Type B pancreatic cell (in vitro differentiated cells): ENCODE data around the gene BCL2L13. TPM values are rescaled to one million over a fixed set of nuclear protein-coding genes. Genes with fewer than 3 reads are reported as not detected.

Experiments used
- DNase-seq: peaks from one replicate; pipeline ENCODE4 v3.0.0; 2021; ENCODE audit warnings: mixed read lengths; ENCODE audit not compliant: unreplicated experiment; ENCODE audit errors: extremely low spot score
- H3K27ac Mint-ChIP-seq: 2 replicates; pipeline ENCODE4 v1.8.0; 2021; ENCODE audit warnings: mild to moderate bottlenecking, mixed read lengths
- H3K27me3 Mint-ChIP-seq: 2 replicates; pipeline ENCODE4 v1.8.0; 2021; ENCODE audit warnings: mixed read lengths
- H3K36me3 Mint-ChIP-seq: 2 replicates; pipeline ENCODE4 v1.8.0; 2021; ENCODE audit warnings: mixed read lengths
- H3K4me1 Mint-ChIP-seq: one replicate; pipeline ENCODE4 v1.8.0; 2021; ENCODE audit warnings: mixed read lengths; ENCODE audit not compliant: unreplicated experiment
- H3K4me3 Mint-ChIP-seq: 2 replicates; pipeline ENCODE4 v1.8.0; 2021; ENCODE audit warnings: mild to moderate bottlenecking, mixed read lengths
- H3K9me3 Mint-ChIP-seq: 2 replicates; pipeline ENCODE4 v1.8.0; 2021; ENCODE audit warnings: mixed read lengths
- CTCF ChIP-seq: fragments of 200-600 bp; sonication (generic); conservative IDR thresholded peaks from 2 replicates; pipeline ENCODE4 v1.5.0; 2021; ENCODE audit warnings: antibody characterized with exemption, mild to moderate bottlenecking
- total RNA-seq: library from RNA; stranded (reverse); gene quantifications from 2 replicates; pipeline ENCODE4 v1.2.1, GENCODE V29; 2021; ENCODE audit warnings: low replicate concordance

BCL2L13 gene
- total RNA-seq, 1 donor from 2014 or later = 32.5 TPM

GRCh38 chr22:17647991-17648390 lies 9.4 kb downstream of the BCL2L13 start:
- H3K9me3 Mint-ChIP-seq = no peaks in the 10 kb centered on the region
- peaks cover 6% of the 10 kb centered on the region for H3K36me3 Mint-ChIP-seq
- no peaks in the 10 kb centered on the region for H3K4me1 Mint-ChIP-seq
- H3K4me3 Mint-ChIP-seq = no peak overlapping the region
- no peak for DNase-seq
- no peak overlapping the region for H3K27ac Mint-ChIP-seq
- H3K27me3 Mint-ChIP-seq = no peaks in the 10 kb centered on the region
- TF ChIP-seq CTCF = no peak

GRCh38 chr22:17648569-17648968 lies 10.0 kb downstream of the BCL2L13 start:
- H3K9me3 Mint-ChIP-seq = no peaks in the 10 kb centered on the region
- DNase-seq = no peak
- no peak for TF ChIP-seq CTCF
- no peak overlapping the region for H3K27ac Mint-ChIP-seq
- no peaks in the 10 kb centered on the region for H3K4me1 Mint-ChIP-seq
- H3K36me3 Mint-ChIP-seq = peaks cover 9% of the 10 kb centered on the region
- no peaks in the 10 kb centered on the region for H3K27me3 Mint-ChIP-seq
- no peak overlapping the region for H3K4me3 Mint-ChIP-seq

- Mint-ChIP-seq H3K4me3 (no peak overlapping the region), H3K27ac (no peak overlapping the region), H3K36me3 (peaks cover 5% of the 10 kb centered on the region), H3K27me3 (no peaks in the 10 kb centered on the region), H3K9me3 (no peaks in the 10 kb centered on the region), H3K4me1 (no peaks in the 10 kb centered on the region)
- no peak for DNase-seq
- no peak for TF ChIP-seq CTCF
These were observed 16.7 kb downstream of the BCL2L13 start for GRCh38 chr22:17655289-17655688.

- no peaks in the 10 kb centered on the region for H3K27me3 Mint-ChIP-seq
- H3K27ac Mint-ChIP-seq = no peak overlapping the region
- peaks cover 8% of the 10 kb centered on the region for H3K36me3 Mint-ChIP-seq
- no peaks in the 10 kb centered on the region for H3K4me1 Mint-ChIP-seq
- H3K9me3 Mint-ChIP-seq = no peaks in the 10 kb centered on the region
- no peak for DNase-seq
- no peak overlapping the region for H3K4me3 Mint-ChIP-seq
- TF ChIP-seq CTCF = no peak
These were observed 18.4 kb downstream of the BCL2L13 start for GRCh38 chr22:17656870-17657395.

GRCh38 chr22:17664414-17665055 lies 26.0 kb downstream of the BCL2L13 start:
- H3K4me3 Mint-ChIP-seq = no peak overlapping the region
- peaks cover 31% of the 10 kb centered on the region for H3K36me3 Mint-ChIP-seq
- no peaks in the 10 kb centered on the region for H3K27me3 Mint-ChIP-seq
- H3K4me1 Mint-ChIP-seq = no peaks in the 10 kb centered on the region
- no peaks in the 10 kb centered on the region for H3K9me3 Mint-ChIP-seq
- no peak overlapping the region for H3K27ac Mint-ChIP-seq
- no peak for DNase-seq
- TF ChIP-seq CTCF = no peak
